A549 (cell line): ENCODE measurements around the gene FIBP. TPM values are rescaled to one million over a fixed set of nuclear protein-coding genes. Genes with fewer than 3 reads are reported as not detected.
A peak's percentile ranks its signal among the peaks of the same experiment; 100 is the strongest.

Source experiments
- ATAC-seq, 2 experiments: fragments of 200-7000 bp in 1 of 2; fragments of >200 bp in 1 of 2; cut with Nextera tagmentation in 1 of 2; cut with Tn5 transposase in 1 of 2; 3 replicates each; pipeline versions ENCODE4 v1.8.0 to v1.9.1; 2018 to 2020; ENCODE audit warnings: mild to moderate bottlenecking in 1 of 2, moderate library complexity in 1 of 2
- CTCF ChIA-PET: fragments of 300-600 bp; sonication (Branson Sonifier 250); formaldehyde crosslinking; extraction: SDS; loops from one replicate; lab custom pipeline; 2021; ENCODE audit warnings: antibody characterized with exemption, inconsistent platforms; lab: Yijun Ruan, JAX
- POLR2A ChIA-PET: fragments of 350-600 bp; formaldehyde crosslinking; extraction: SDS; loops from one replicate; lab custom pipeline; 2021; ENCODE audit warnings: antibody characterized with exemption, inconsistent platforms; lab: Yijun Ruan, JAX
- DNase-seq, 2 experiments: peaks; one replicate each; pipeline versions ENCODE4 v3.0.0 to v3.0.0-alpha.2; 2011 to 2016; ENCODE audit warnings: low read depth in 1 of 2, low spot score in 1 of 2
- FAIRE-seq: peaks from 2 replicates; lab custom pipeline; 2011; peaks lifted over from hg19 to GRCh38; lab: Jason Lieb, UNC
- H3K27ac ChIP-seq, 2 experiments: fragments of >200 bp; sonication (Bioruptor Twin); formaldehyde crosslinking; 3 replicates each; pipeline ENCODE4 v1.5.1; 2016 to 2017
- H3K4me1 ChIP-seq: fragments of >200 bp; sonication (Bioruptor Twin); formaldehyde crosslinking; 3 replicates; pipeline ENCODE4 v1.6.1; 2016
- H3K4me2 ChIP-seq: fragments of >200 bp; sonication (Bioruptor Twin); formaldehyde crosslinking; 3 replicates; pipeline ENCODE4 v1.6.1; 2016
- H3K4me3 ChIP-seq: fragments of >200 bp; sonication (Bioruptor Twin); formaldehyde crosslinking; 3 replicates; pipeline ENCODE4 v1.5.1; 2016
- H3K9me3 ChIP-seq: fragments of >200 bp; sonication (Bioruptor Twin); formaldehyde crosslinking; 3 replicates; pipeline ENCODE4 v1.6.1; 2016
- CBX8 ChIP-seq: fragments of 200-600 bp; sonication (generic); IDR thresholded peaks from 2 replicates; pipeline ENCODE4 v1.6.1; 2016
- CHD4 ChIP-seq: fragments of 200-600 bp; sonication (generic); IDR thresholded peaks from 2 replicates; pipeline ENCODE4 v1.6.1; 2016; ENCODE audit warnings: antibody characterized with exemption, mild to moderate bottlenecking, borderline replicate concordance
- EHF ChIP-seq: fragments of 250-450 bp; sonication (Bioruptor Pico); IDR thresholded peaks from 2 replicates; pipeline ENCODE4 v1.5.0; 2020; ENCODE audit warnings: mild to moderate bottlenecking
- EHMT2 ChIP-seq: fragments of 200-600 bp; sonication (generic); IDR thresholded peaks from 2 replicates; pipeline ENCODE4 v1.6.1; 2016; ENCODE audit warnings: antibody characterized with exemption, low read depth, mild to moderate bottlenecking, moderate library complexity
- EP300 ChIP-seq, 2 experiments: fragments of >200 bp; sonication (Bioruptor Twin); formaldehyde crosslinking; IDR thresholded peaks; 2 replicates in 1 of 2; 3 replicates in 1 of 2; pipeline ENCODE4 v1.6.1; 2016 to 2017
- ESRRA ChIP-seq: fragments of 150-350 bp; IDR thresholded peaks from 2 replicates; pipeline ENCODE4 v1.6.1; 2014; ENCODE audit warnings: mild to moderate bottlenecking, low read length, borderline replicate concordance
- FOSB ChIP-seq: fragments of 250-450 bp; sonication (Bioruptor Pico); IDR thresholded peaks from 2 replicates; pipeline ENCODE4 v1.5.0; 2020; ENCODE audit warnings: mild to moderate bottlenecking, moderate library complexity
- FOXS1 ChIP-seq: fragments of 250-450 bp; sonication (Bioruptor Pico); IDR thresholded peaks from 2 replicates; pipeline ENCODE4 v1.5.0; 2020; ENCODE audit warnings: mild to moderate bottlenecking, moderate library complexity
- HMGXB4 ChIP-seq: fragments of 250-450 bp; sonication (Bioruptor Pico); IDR thresholded peaks from 2 replicates; pipeline ENCODE4 v1.5.0; 2021; ENCODE audit warnings: mild to moderate bottlenecking, moderate library complexity, borderline replicate concordance
- HOXA7 ChIP-seq: fragments of 250-450 bp; sonication (Bioruptor Pico); IDR thresholded peaks from 2 replicates; pipeline ENCODE4 v1.5.0; 2020; ENCODE audit warnings: mild to moderate bottlenecking, moderate library complexity
- JUN ChIP-seq, 2 experiments: fragments of >200 bp; sonication (Bioruptor Twin); formaldehyde crosslinking; IDR thresholded peaks; 2 replicates in 1 of 2; 3 replicates in 1 of 2; pipeline ENCODE4 v1.6.1; 2016 to 2017
- KDM5A ChIP-seq: fragments of 200-600 bp; sonication (generic); IDR thresholded peaks from 2 replicates; pipeline ENCODE4 v1.6.1; 2016; ENCODE audit warnings: antibody characterized with exemption, mild to moderate bottlenecking
- NFE2L2 ChIP-seq: fragments of 150-350 bp; conservative IDR thresholded peaks from 2 replicates; pipeline ENCODE4 v1.6.1; 2014; ENCODE audit warnings: low read length
- NR3C1 ChIP-seq: fragments of >200 bp; sonication (Bioruptor Twin); formaldehyde crosslinking; IDR thresholded peaks from 3 replicates; pipeline ENCODE4 v1.6.1; 2017
- POLR2A ChIP-seq: IDR thresholded peaks from 2 replicates; pipeline ENCODE4 v1.6.1; 2012; ENCODE audit warnings: mild to moderate bottlenecking, low read length
- POLR2AphosphoS2 ChIP-seq: conservative IDR thresholded peaks from 2 replicates; pipeline ENCODE4 v1.6.1; 2012; ENCODE audit warnings: low read length, improper control_type of control experiment, inconsistent platforms
- RARB ChIP-seq: fragments of 250-450 bp; sonication (Bioruptor Pico); IDR thresholded peaks from 2 replicates; pipeline ENCODE4 v1.8.0; 2021; ENCODE audit warnings: mild to moderate bottlenecking, moderate library complexity
- TFCP2L1 ChIP-seq: fragments of 250-450 bp; sonication (Bioruptor Pico); IDR thresholded peaks from 2 replicates; pipeline ENCODE4 v1.5.0; 2021; ENCODE audit warnings: mild to moderate bottlenecking
- TP53 ChIP-seq: fragments of 250-450 bp; sonication (Bioruptor Pico); IDR thresholded peaks from 2 replicates; pipeline ENCODE4 v1.5.0; 2021; ENCODE audit warnings: mild to moderate bottlenecking, moderate library complexity
- WGBS: methylation state at CpG from one replicate; pipeline ENCODE4 v1.1.6; 2017; ENCODE audit errors: missing lambda C conversion rate; 5-methylcytosine and 5-hydroxymethylcytosine counted together
- polyA plus RNA-seq, 4 experiments: library from polyadenylated mRNA; depleted of rRNA in 3 of 4; stranded (reverse); fragments of >200 nt; fragmentation: RNase III in 1 of 4; extraction: RNeasy Plus Mini Kit Qiagen cat#74134 plus additional on column Dnase treatment in 1 of 4; gene quantifications; 2 replicates in 3 of 4; 3 replicates in 1 of 4; pipeline ENCODE4 v1.2.3, GENCODE V29; 2011 to 2017

Gene FIBP
- polyA plus RNA-seq, 2 of the 4 experiments (the other 2 are of a cell fraction), result 60.4 to 72.2 TPM

DNA sequence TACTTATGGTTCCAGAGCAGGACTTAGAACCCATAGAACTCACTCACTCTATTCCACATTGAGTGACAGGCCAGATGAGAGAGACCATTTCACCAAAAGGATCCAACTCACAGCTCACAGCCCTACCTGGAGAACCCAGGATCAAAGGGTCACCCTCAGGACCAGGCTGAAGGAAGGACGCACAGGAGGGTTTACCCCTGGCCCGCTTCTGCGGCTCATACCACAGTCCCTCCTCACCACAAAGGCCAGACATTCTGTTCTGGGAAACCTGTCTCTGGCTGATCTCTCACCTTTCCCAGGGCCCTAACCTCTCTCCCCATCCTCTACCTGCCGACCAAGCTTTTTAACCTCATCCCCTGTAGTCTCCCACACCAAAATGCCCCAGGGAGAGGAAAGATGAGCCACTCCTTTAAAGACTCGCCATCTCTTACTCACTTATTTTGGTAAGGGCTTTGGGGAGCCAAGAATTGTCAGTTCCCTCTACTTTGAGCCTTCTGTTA lies 7.3 kb upstream of the FIBP start (continued):
- TF ChIP-seq CHD4, result no peak
- 0 out of 2 replicates have a peak, but pooled peaks have one; percentile 11 for TF ChIP-seq HMGXB4 (CRISPR knock-in tag)
- TF ChIP-seq JUN (IDR thresholded peaks at IDR 0.05), result no peak
- peak; percentile 11 for TF ChIP-seq FOSB (CRISPR knock-in tag)
- no peak for TF ChIP-seq NR3C1
- TF ChIP-seq, all 56 proteins: peak for 5

GRCh38 chr11:65894034-65894591 lies 5.8 kb upstream of the FIBP start:
- no peak for FAIRE-seq

DNA sequence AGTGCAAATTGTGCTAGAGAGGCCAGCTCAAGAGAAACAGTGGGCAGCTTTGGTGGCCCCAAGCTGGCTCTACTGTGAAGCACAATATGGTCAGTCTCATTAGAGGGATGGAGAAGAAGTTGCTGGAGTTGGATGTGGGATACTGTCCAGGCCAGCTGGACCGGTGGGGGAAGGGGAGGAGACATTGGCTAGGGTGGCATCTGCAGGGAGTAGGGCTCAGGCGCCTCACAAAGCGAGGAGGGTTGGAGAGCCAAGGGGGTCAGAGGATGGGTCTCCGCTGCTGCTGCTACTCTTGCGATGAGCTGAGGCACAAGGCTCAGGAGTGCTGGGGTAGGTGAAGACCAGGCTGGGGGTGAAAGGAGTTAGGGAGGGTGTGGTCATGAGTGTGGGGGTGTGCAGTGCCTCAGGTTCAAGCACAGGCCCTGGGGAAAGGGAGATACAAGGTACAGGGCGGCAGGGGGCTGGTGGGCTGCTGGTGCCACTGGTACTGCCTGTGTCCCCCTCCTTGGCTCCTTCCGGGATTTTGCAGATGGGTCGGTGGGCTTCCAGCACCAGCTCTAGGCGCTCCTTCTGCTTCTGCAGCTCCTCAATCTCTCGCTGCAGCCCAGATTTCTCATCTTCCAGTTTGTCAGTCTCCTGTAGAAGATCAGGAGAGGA lies 4.5 kb upstream of the FIBP start:
- TF ChIP-seq ESRRA (no peak), POLR2AphosphoS2 (peak; percentile 47), EHF (no peak), FOXS1 (no peak), NFE2L2 (no peak), POLR2A (no peak)
- TF ChIP-seq, all 56 proteins: peak for 1
- FAIRE-seq (no peak), DNase-seq (no peak), ATAC-seq (no peak)
- peak overlapping the region; percentile 97; the same call in 2 of the 3 replicates for H3K4me2 ChIP-seq
- ChIA-PET CTCF (interaction anchor here (0.7 to 20.5 kb wide), 8 partner anchors 8 to 176 kb away, joined by 3 to 618 read pairs (median 9); partner anchors contain the start of genes C11orf68, DRAP1 and FOSL1), POLR2A (interaction anchor here (3.0 to 3.2 kb wide), 2 partner anchors 9 to 23 kb away, joined by 15 to 38 read pairs; partner anchors contain the start of gene FOSL1)
- peak overlapping the region in 1 of 2 experiments; percentile 96; a peak in 2 of 6 replicates for H3K27ac ChIP-seq
- peaks cover 60% of the 10 kb centered on the region for H3K4me1 ChIP-seq
- H3K4me3 ChIP-seq, result no peak overlapping the region
- no peaks in the 10 kb centered on the region for H3K9me3 ChIP-seq
- 84% methylated on average over 10 of the region's 10 CpGs for WGBS

More at GRCh38 chr11:65894034-65894591, 5.8 kb upstream of the FIBP start:
- no peaks in the 10 kb centered on the region for H3K9me3 ChIP-seq
- ChIA-PET POLR2A (interaction anchor here (0.5 to 1.2 kb wide), 2 partner anchors 22 to 47 kb away, joined by 3 read pairs; no protein-coding TSS in a partner anchor), CTCF (interaction anchor here (0.7 to 20.5 kb wide), 6 partner anchors 10 to 183 kb away, joined by 3 to 618 read pairs (median 6); partner anchors contain the start of genes C11orf68, DRAP1, FOSL1 and KAT5)
- TF ChIP-seq EHMT2, result no peak
- no peak for TF ChIP-seq CBX8
- TF ChIP-seq EP300 (IDR thresholded peaks at IDR 0.05), result no peak
- peak; percentile 65; the same call in 1 of the 2 replicates for TF ChIP-seq HMGXB4 (CRISPR knock-in tag)
- TF ChIP-seq FOSB (CRISPR knock-in tag), result peak; percentile 87
- peak; percentile 91; the same call in 1 of the 2 replicates for TF ChIP-seq TFCP2L1 (CRISPR knock-in tag)
- TF ChIP-seq POLR2AphosphoS2, result peak; percentile 88
- no peak; the same call in 1 of the 2 replicates for TF ChIP-seq RARB
- peak; percentile 86; the same call in 1 of the 2 replicates for TF ChIP-seq HOXA7 (CRISPR knock-in tag)
- TF ChIP-seq TP53 (CRISPR knock-in tag), result peak; percentile 88
- TF ChIP-seq KDM5A, result no peak
- ATAC-seq (no peak), DNase-seq (no peak)
- peaks cover 65% of the 10 kb centered on the region for H3K4me1 ChIP-seq
- peak overlapping the region in 1 of 2 experiments; percentile 50; a peak in 2 of 6 replicates for H3K27ac ChIP-seq
- no peak overlapping the region for H3K4me2 ChIP-seq
- no peak overlapping the region for H3K4me3 ChIP-seq
- 93% methylated on average over 16 of the region's 16 CpGs for WGBS
